Type B pancreatic cell (in vitro differentiated cells): ENCODE measurements around the gene FLAD1. TPM values are rescaled to one million over a fixed set of nuclear protein-coding genes. Genes with fewer than 3 reads are reported as not detected.

Experiments used
- DNase-seq: peaks from one replicate; pipeline ENCODE4 v3.0.0; 2021; ENCODE audit warnings: mixed read lengths; ENCODE audit not compliant: unreplicated experiment; ENCODE audit errors: extremely low spot score
- H3K27ac Mint-ChIP-seq: 2 replicates; pipeline ENCODE4 v1.8.0; 2021; ENCODE audit warnings: mild to moderate bottlenecking, mixed read lengths
- H3K27me3 Mint-ChIP-seq: 2 replicates; pipeline ENCODE4 v1.8.0; 2021; ENCODE audit warnings: mixed read lengths
- H3K36me3 Mint-ChIP-seq: 2 replicates; pipeline ENCODE4 v1.8.0; 2021; ENCODE audit warnings: mixed read lengths
- H3K4me1 Mint-ChIP-seq: one replicate; pipeline ENCODE4 v1.8.0; 2021; ENCODE audit warnings: mixed read lengths; ENCODE audit not compliant: unreplicated experiment
- H3K4me3 Mint-ChIP-seq: 2 replicates; pipeline ENCODE4 v1.8.0; 2021; ENCODE audit warnings: mild to moderate bottlenecking, mixed read lengths
- H3K9me3 Mint-ChIP-seq: 2 replicates; pipeline ENCODE4 v1.8.0; 2021; ENCODE audit warnings: mixed read lengths
- CTCF ChIP-seq: fragments of 200-600 bp; sonication (generic); conservative IDR thresholded peaks from 2 replicates; pipeline ENCODE4 v1.5.0; 2021; ENCODE audit warnings: antibody characterized with exemption, mild to moderate bottlenecking
- total RNA-seq: library from RNA; stranded (reverse); gene quantifications from 2 replicates; pipeline ENCODE4 v1.2.1, GENCODE V29; 2021; ENCODE audit warnings: low replicate concordance

FLAD1 gene
- total RNA-seq, 1 donor from 2014 or later = 59.0 TPM

DNA sequence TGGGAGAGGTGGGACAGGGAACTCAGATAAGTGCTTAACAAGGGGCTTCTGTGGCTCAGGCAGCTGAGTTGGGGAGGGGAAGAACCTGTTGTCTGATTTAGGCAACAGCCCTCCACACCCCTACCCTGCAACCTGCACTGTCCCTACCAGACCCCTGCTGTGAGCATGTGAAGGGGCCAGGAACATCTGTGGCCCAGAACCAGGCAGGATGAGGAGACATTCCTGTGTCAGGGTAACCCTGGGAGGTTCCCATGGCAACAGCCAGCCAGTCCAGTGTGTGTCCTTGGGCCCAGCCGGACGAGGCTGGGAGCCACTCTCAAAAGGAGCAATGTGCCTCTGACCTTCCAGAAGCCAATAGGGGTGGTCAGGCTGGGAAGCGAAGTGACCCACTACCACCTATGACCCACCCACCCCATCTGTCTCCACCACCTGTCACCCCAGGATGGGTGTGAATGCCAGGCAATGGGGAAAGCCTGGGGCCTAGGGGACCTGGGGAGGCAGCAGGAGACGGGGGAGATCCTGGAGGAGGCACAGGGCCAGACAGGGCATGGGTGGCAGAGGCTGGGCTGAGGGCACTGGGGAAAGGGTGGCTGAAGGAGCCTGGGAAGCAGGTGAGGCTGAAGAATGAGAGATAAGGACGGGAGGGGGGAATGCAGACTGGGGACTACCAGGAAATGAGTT lies 41.7 kb upstream of the FLAD1 start:
- H3K4me1 Mint-ChIP-seq = peaks cover 44% of the 10 kb centered on the region
- no peaks in the 10 kb centered on the region for H3K27me3 Mint-ChIP-seq
- H3K9me3 Mint-ChIP-seq = no peaks in the 10 kb centered on the region
- TF ChIP-seq CTCF = no peak
- DNase-seq = no peak
- H3K36me3 Mint-ChIP-seq = peaks cover 4% of the 10 kb centered on the region
- H3K4me3 Mint-ChIP-seq = no peak overlapping the region
- peak overlapping the region; percentile 100 for H3K27ac Mint-ChIP-seq

DNA sequence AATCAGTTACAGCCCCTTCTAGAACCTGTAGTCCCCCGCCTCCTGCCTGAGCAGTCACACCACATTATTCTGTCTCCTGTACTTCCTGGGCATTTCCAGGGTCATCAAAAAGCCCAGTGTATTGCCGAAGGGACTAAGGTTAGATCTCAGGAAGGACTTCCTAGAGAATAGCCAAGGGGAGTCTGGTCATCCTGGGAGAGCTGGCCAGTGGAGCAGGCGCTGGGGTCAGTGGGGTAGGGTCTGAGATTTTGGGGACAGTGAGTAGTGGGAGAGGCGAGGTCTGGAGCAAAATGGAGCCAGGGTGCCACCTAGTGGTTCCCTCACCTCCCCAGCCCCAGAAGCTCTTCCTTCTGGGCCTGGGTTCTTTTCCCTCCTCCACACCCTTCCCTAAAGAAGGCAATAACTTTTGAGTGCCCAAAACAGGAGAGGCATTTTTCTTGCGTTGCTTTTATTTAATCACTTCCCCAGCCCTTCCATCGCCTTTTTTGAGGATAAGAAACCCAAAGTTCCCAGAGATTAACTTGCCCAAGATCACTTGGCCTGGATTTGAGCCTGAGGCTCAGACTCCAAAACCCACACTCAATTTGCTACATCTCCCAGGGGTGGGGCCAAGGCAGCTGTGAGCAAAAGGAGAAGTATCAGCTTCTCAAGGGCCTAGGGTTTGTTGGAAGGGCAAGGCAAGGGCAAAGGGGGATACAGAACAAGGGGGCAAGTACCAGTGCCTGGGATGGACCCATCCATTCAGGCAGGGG lies 39.3 kb upstream of the FLAD1 start:
- peaks cover 29% of the 10 kb centered on the region for H3K4me1 Mint-ChIP-seq
- peak overlapping the region; percentile 22 for H3K4me3 Mint-ChIP-seq
- H3K27ac Mint-ChIP-seq = peak overlapping the region; percentile 87
- DNase-seq = no peak
- peaks cover 7% of the 10 kb centered on the region for H3K36me3 Mint-ChIP-seq
- H3K27me3 Mint-ChIP-seq = no peaks in the 10 kb centered on the region
- peak; percentile 87 for TF ChIP-seq CTCF
- no peaks in the 10 kb centered on the region for H3K9me3 Mint-ChIP-seq

GRCh38 chr1:154944401-154945159 lies 38.6 kb upstream of the FLAD1 start:
- Mint-ChIP-seq H3K4me1 (peaks cover 23% of the 10 kb centered on the region), H3K9me3 (no peaks in the 10 kb centered on the region), H3K27ac (peak overlapping the region; percentile 87), H3K36me3 (peaks cover 7% of the 10 kb centered on the region), H3K4me3 (peak overlapping the region; percentile 35), H3K27me3 (no peaks in the 10 kb centered on the region)
- TF ChIP-seq CTCF = no peak
- no peak for DNase-seq

GRCh38 chr1:154945160-154945961 lies 37.8 kb upstream of the FLAD1 start:
- H3K27ac Mint-ChIP-seq = peak overlapping the region; percentile 77
- no peak for TF ChIP-seq CTCF
- no peak for DNase-seq
- H3K36me3 Mint-ChIP-seq = peaks cover 7% of the 10 kb centered on the region
- H3K4me1 Mint-ChIP-seq = peaks cover 20% of the 10 kb centered on the region
- H3K27me3 Mint-ChIP-seq = no peaks in the 10 kb centered on the region
- no peaks in the 10 kb centered on the region for H3K9me3 Mint-ChIP-seq
- H3K4me3 Mint-ChIP-seq = no peak overlapping the region
